Natural killer cell (primary cell): ENCODE results near the gene PAX4. TPM values are rescaled to one million over a fixed set of nuclear protein-coding genes. Genes with fewer than 3 reads are reported as not detected.

Experiments used
- ATAC-seq, 3 donors: fragments of 150-1000 bp in 2 of 3; fragments of 200-7000 bp in 1 of 3; cut with Tn5 transposase; 1 replicate in 1 of 3; 2 replicates in 2 of 3; pipeline ENCODE4 v1.10.0; 2021; ENCODE audit warnings: mild to moderate bottlenecking in 2 of 3, moderate library complexity in 2 of 3
- DNase-seq, 2 donors: peaks; one replicate each; pipeline versions ENCODE4 v3.0.0 to v3.0.0-alpha.2; 2013 to 2021; ENCODE audit warnings: mixed read lengths in 1 of 2
- H3K27ac ChIP-seq: one replicate; pipeline ENCODE4 v1.5.1; 2013; ENCODE audit warnings: mild to moderate bottlenecking, low read length
- H3K27me3 ChIP-seq: one replicate; pipeline ENCODE4 v1.6.1; 2013; ENCODE audit warnings: low read length; ENCODE audit not compliant: control insufficient read depth, insufficient read depth
- H3K36me3 ChIP-seq: one replicate; pipeline ENCODE4 v1.6.1; 2013; ENCODE audit warnings: low read length; ENCODE audit not compliant: control insufficient read depth, insufficient read depth
- H3K4me1 ChIP-seq: one replicate; pipeline ENCODE4 v1.6.1; 2013; ENCODE audit warnings: low read length; ENCODE audit not compliant: control insufficient read depth, insufficient read depth
- H3K4me3 ChIP-seq: one replicate; pipeline ENCODE4 v1.5.1; 2013; ENCODE audit warnings: low read length
- H3K9me3 ChIP-seq: one replicate; pipeline ENCODE4 v1.6.1; 2013; ENCODE audit warnings: low read length; ENCODE audit not compliant: control insufficient read depth, insufficient read depth
- H3K27ac Mint-ChIP-seq, 2 donors: one replicate each; pipeline ENCODE4 v1.8.0; 2022; ENCODE audit warnings: mild to moderate bottlenecking in 2 of 2, mixed read lengths in 2 of 2, moderate library complexity in 1 of 2
- H3K27me3 Mint-ChIP-seq, 2 donors: one replicate each; pipeline ENCODE4 v1.8.0; 2022; ENCODE audit warnings: low read depth in 2 of 2, mixed read lengths in 2 of 2
- H3K36me3 Mint-ChIP-seq: one replicate; pipeline ENCODE4 v1.8.0; 2022; ENCODE audit warnings: mixed read lengths
- H3K4me1 Mint-ChIP-seq, 2 donors: one replicate each; pipeline ENCODE4 v1.8.0; 2022; ENCODE audit warnings: mixed read lengths in 2 of 2
- H3K4me3 Mint-ChIP-seq: one replicate; pipeline ENCODE4 v1.8.0; 2022; ENCODE audit warnings: mild to moderate bottlenecking, moderate library complexity, mixed read lengths
- H3K9me3 Mint-ChIP-seq, 2 donors: one replicate each; pipeline ENCODE4 v1.8.0; 2022; ENCODE audit warnings: mixed read lengths in 2 of 2
- WGBS: methylation state at CpG from one replicate; pipeline ENCODE4 v1.1.7; 2013; ENCODE audit warnings: missing lambda C conversion rate; ENCODE audit not compliant: insufficient coverage; 5-methylcytosine and 5-hydroxymethylcytosine counted together
- intact Hi-C: fragments of 100-400 bp; cut with micrococcal nuclease; formaldehyde crosslinking; loops from one replicate; pipeline ENCODE4 v1.14.2; 2022
- total RNA-seq, 4 donors: library from RNA; stranded (reverse); fragments of 120-200 nt in 1 of 4; gene quantifications; one replicate each; pipeline versions ENCODE4 v1.2.3 to v1.2.4, GENCODE V29; 2013 to 2022
- TF ChIP-seq, protein P1 (sequence below): fragments of 200-600 bp; IDR thresholded peaks from one replicate; pipeline ENCODE4 v1.8.0; 2022; ENCODE audit warnings: antibody characterized with exemption

PAX4 gene
- total RNA-seq, 3 donors from 2014 or later (not counting 1 experiment from before 2014, with no cell fraction given): not detected

DNA sequence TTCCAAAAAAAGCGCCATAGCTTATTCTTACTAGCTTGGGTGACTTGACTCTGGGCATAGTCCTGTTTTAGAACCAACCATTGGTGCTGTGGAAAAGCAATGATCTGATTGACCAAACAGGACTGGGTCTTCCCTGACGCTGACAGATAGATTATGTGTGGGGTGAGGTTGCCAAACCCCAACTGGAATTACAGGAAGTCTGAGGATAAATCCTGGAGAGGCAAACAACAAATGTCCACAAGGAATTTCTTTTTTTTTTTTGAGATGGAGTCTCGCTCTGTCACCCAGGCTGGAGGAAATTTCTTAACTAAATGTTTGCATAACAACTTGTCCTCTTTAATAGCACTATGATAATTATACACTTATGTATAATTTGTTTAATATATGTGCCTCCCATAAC, 51.7 kb downstream of the PAX4 start:
- Histone ChIP-seq H3K4me3 (no peak overlapping the region), H3K27ac (no peak overlapping the region), H3K4me1 (no peaks in the 10 kb centered on the region), H3K9me3 (no peaks in the 10 kb centered on the region), H3K27me3 (no peaks in the 10 kb centered on the region), H3K36me3 (no peaks in the 10 kb centered on the region)
- Mint-ChIP-seq H3K27ac (no peak overlapping the region), H3K4me3 (no peak overlapping the region), H3K9me3 (peaks cover 0 to 4% of the 10 kb centered on the region in 2 donors), H3K36me3 (peaks cover 5% of the 10 kb centered on the region), H3K27me3 (no peaks in the 10 kb centered on the region), H3K4me1 (no peaks in the 10 kb centered on the region)
- ATAC-seq (no peak), DNase-seq (no peak)
- intact Hi-C loops: no loop called here
- TF ChIP-seq, protein P1, sequence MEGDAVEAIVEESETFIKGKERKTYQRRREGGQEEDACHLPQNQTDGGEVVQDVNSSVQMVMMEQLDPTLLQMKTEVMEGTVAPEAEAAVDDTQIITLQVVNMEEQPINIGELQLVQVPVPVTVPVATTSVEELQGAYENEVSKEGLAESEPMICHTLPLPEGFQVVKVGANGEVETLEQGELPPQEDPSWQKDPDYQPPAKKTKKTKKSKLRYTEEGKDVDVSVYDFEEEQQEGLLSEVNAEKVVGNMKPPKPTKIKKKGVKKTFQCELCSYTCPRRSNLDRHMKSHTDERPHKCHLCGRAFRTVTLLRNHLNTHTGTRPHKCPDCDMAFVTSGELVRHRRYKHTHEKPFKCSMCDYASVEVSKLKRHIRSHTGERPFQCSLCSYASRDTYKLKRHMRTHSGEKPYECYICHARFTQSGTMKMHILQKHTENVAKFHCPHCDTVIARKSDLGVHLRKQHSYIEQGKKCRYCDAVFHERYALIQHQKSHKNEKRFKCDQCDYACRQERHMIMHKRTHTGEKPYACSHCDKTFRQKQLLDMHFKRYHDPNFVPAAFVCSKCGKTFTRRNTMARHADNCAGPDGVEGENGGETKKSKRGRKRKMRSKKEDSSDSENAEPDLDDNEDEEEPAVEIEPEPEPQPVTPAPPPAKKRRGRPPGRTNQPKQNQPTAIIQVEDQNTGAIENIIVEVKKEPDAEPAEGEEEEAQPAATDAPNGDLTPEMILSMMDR: no peak
- 92% methylated on average over 2 of the region's 3 CpGs for WGBS

Other genes starting within 250 kb of the PAX4 start
- 100 to 1,000 TPM in 2 of 3 donors, 10 to 100 TPM in 1; 93.3 to 107 (median 101) TPM for gene ZNF800, start 225.4 kb downstream of the PAX4 start, total RNA-seq
- 10 to 100 TPM; 26.1 to 32.1 (median 28.7) TPM for gene GCC1, start 32.5 kb downstream of the PAX4 start, total RNA-seq
- gene ARF5, start 29.7 kb downstream of the PAX4 start, total RNA-seq: 100 to 1,000 TPM; 102 to 121 (median 109) TPM
- 1 to 10 TPM; 2.5 to 5.3 (median 3.8) TPM for gene FSCN3, start 24.4 kb downstream of the PAX4 start, total RNA-seq
- 100 to 1,000 TPM; 149 to 188 (median 149) TPM for gene SND1, start 34.1 kb upstream of the PAX4 start, total RNA-seq